HG03354 (cell line): Measurements from ENCODE around the gene IRF8.

ENCODE experiments used
- ATAC-seq: cut with Tn5 transposase; IDR thresholded peaks from one replicate; pipeline ENCODE4 v1.9.1; 2021; ENCODE audit warnings: mild to moderate bottlenecking; ENCODE audit not compliant: unreplicated experiment, poor library complexity, severe bottlenecking

The IRF8 gene

DNA sequence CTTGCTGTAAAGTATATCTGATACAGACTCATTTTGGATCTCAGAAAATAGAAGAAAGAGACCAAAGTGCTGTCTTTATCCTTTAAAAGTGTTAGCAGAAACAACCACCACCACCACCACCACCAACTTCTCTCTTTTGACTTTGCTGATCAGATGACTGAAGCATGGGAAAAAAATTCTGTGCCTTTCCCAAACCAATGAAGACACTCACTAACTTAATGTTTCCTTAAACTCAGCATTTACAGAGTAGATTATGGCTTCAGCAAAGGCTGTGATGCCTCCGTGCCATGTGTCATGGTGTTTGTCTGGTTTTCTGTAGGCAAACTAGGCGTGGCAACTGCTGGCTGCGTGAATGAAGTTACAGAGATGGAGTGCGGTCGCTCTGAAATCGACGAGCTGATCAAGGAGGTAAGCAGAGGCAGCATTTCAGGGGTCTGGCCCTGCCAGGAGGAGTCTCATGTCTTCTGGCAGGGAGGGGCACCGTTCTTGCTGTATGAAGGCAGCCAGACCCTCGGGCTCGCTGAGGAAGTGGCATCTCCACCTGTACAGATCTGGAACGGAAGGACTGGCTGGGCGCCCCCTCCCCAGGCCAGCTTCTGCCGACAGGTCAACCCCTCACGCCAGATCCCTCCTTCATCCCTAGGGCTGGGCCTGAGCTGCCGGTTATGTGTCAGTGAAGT, 12.4 kb downstream of the IRF8 start:
- no peak for ATAC-seq

DNA sequence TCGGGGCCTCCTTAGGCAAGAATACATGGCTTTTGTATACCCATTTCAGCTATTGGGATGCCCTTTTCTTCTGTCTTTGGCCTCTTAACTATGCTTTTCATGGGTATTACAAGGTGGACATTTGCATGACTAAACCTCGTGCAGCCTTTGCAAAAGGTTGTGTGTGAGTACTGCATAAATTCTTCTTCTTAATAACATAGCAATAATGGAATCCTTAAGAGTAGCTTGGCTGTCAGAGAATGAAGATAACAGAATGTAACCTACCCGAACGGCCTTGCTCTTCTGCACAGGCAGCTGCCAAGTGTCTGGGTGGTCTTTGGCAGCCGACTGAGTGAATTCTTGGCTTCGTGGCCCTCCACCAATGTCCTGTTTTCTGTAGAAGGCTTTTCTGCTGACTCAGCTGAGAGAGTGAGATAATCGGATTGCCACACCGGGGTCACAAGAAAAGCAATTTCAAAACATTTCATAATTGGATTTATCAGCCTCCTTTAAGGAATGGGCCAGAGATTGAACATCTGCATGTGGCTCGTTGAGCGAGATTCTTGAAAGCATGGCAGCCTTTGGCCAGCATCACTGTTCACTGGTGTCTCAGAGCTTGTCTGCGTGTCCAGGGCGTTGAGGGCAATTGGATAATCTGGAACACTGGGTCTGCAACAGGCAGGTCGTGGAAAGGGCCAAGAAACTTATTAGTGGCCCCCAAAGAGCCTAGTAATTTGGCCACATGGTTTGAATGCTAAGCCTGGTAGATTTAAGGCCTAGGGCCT, 13.4 kb downstream of the IRF8 start:
- no peak for ATAC-seq

DNA sequence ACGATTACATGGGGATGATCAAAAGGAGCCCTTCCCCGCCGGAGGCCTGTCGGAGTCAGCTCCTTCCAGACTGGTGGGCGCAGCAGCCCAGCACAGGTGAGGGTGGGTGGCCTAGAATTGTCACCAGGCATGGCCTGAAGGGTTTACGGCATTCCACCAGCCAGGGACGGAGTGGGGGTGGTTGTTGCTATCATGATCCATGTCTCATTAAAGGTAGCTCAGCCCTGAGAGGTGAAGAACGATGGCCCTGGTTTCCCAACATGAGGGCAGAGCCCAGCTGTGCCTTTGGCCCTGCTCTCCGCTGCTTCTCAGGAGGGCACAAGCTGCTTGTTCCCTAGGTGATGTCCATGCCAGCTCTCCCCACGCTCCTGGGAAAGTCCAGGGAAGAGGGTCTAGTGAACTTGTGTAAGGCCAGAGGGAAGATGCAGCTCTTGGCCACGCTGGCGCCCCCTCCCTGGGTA, 14.2 kb downstream of the IRF8 start:
- no peak for ATAC-seq

DNA sequence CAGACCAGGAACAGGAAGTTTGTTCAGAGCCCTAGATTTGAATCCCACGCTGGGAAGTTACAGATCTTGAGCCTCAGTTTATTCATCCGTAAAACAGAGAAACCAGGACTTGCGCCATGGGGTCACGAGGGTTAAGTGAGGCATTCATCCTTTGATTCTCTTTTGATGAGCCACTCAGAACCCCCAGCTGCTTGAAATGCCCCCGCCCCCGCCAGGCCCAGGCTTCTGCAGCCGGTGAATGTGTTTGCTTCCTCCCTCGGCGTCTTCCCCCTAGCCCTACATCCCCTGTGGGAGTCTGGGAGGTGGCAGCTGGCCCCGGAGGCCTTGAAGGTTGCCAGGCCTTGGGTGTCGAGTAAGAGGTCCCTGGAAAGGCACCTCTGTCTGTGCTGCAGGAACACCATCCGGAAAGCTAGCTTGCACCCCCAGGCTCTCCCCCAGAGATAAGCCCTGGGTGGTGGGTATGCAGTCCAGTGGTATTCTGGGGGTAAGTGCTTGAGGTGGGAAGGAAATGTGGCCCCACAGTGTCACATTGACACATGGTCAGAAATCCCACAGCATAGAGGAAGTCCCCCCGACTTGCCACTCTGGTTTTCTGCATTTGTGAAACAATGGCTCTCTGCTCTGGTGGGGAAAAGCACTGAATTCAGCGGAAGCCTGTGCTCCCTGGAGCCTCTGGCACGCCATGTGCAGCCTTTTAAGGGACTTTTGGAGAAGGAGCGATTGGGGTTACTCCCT, 14.9 kb downstream of the IRF8 start:
- ATAC-seq: no peak

DNA sequence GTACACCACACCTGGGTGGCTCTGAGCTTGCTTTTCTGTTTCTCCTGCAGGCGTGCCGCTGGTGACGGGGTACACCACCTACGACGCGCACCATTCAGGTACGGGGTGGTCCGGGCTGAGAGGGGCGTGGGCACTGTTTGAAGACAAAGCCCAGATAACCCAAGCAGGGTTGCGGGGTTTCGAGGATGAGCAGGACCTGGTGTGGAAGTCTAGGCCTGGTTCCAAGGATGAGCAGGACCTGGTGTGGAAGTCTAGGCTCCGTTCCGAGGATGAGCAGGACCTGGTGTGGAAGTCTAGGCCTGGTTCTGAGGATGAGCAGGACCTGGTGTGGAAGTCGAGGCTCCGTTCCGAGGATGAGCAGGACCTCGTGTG, 15.4 kb downstream of the IRF8 start:
- ATAC-seq: no peak

DNA sequence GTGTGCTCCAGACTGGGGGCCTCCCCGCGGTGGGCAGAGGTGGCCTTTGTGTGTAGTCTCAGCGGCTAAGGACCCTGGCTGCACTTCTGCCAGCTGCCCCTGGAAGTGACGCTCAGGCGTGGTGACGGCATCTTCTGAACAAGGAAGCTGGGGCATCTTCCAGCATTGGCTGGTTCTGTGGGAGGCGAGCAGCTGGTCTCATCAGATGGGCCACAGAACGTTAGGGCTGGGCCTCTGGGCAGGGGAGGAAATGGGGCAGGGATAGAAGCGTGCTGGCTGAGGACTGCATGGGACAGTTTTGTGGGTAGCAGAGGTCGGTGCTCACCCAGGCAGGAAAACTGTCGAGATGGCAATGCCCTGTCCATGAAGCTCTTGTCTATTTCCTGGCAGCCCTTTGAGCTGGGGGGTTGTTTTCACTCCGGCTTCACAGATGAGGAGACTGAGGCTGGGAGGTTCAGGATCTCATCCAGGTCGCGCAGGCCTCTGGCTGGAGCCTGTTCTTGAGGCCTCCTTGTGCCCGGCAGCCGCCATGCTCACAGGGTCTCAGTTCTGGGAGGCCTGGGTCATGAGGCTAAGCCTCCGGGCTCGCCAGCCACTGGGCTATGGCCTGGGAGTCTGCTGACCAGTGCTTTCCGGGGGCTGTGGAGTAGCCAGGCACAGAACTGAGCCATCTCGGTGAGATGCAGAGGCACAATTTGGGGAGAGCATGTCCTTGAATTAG, 16.3 kb downstream of the IRF8 start:
- no peak for ATAC-seq

DNA sequence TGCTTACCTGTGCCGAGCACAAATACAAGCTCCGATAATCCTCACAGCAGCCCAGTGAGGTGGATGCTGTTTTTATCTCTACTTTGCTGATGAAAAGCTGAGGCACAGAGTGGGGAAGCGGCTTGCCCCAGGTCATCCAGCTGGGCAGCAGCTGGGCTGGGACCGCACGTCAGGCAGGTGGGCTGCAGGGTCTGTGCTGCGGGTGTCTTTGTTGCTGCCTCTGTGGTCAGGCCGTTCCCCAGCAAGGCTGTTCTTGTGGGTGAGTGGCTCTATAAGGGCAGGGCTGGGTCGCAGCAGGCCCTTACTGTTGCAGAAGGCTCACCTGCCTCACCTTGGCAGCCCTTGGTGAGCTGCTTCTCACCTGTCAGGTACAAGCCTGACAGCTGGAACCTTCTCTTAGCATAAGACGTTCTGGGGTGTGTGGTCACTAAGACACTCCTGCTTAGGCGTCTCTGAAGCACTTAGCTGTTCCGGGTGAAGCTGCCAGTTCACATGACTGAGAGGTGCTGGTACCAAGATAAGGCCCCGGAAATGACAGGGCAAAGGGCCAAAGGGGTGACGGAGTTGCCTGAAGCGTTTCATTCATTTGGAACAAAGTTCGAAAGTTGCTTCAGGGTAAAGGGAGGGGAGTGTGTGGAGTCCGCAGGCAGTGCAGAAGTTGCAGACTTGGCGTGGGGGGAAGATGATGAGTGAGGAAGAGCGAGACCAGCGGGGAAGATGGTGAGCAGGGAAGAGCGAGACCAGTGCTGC, 17.4 kb downstream of the IRF8 start:
- no peak for ATAC-seq

DNA sequence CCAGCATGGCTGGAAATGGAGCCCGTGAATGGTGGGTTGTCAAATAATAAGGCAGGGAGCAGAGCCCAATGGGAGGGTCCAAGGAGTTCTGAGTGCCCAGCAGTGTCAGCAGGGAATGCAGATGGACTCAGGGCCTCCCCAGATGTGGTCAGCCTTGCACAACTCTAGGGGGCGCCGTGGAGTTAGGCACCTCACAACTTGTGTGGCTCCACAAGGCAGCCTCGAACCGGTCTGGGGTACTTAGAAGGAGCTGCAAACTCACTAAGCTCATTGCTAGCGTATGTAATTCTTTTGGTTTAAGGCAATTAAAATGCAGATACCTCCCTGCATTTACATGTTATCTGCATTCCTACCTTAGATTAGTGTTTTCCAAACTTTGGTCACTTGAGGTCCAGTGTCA, 18.1 kb downstream of the IRF8 start:
- ATAC-seq: no peak

DNA sequence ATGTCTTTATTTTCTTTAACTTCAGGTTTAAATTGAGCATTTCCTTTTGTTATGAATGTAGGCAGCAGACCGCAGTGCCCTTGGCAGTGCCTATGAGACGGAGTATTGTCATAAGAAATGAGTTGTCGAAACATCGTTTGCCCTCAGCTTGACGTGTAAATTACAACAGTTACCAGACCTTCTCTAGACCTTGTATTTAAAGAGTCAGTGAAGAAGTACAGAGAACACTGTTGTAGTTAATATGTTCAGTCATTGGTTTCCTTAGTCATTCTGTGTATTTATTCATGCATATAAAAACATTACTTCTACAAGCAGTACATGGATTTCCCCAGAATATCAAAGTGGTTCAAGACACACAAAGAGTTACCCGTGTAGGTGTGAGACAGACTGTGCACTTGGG, 19.0 kb downstream of the IRF8 start:
- peak; percentile 54 for ATAC-seq

DNA sequence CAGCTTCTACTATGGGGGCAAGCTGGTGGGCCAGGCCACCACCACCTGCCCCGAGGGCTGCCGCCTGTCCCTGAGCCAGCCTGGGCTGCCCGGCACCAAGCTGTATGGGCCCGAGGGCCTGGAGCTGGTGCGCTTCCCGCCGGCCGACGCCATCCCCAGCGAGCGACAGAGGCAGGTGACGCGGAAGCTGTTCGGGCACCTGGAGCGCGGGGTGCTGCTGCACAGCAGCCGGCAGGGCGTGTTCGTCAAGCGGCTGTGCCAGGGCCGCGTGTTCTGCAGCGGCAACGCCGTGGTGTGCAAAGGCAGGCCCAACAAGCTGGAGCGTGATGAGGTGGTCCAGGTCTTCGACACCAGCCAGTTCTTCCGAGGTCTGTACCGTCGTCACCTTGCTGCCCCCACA, 19.5 kb downstream of the IRF8 start:
- ATAC-seq: no peak

DNA sequence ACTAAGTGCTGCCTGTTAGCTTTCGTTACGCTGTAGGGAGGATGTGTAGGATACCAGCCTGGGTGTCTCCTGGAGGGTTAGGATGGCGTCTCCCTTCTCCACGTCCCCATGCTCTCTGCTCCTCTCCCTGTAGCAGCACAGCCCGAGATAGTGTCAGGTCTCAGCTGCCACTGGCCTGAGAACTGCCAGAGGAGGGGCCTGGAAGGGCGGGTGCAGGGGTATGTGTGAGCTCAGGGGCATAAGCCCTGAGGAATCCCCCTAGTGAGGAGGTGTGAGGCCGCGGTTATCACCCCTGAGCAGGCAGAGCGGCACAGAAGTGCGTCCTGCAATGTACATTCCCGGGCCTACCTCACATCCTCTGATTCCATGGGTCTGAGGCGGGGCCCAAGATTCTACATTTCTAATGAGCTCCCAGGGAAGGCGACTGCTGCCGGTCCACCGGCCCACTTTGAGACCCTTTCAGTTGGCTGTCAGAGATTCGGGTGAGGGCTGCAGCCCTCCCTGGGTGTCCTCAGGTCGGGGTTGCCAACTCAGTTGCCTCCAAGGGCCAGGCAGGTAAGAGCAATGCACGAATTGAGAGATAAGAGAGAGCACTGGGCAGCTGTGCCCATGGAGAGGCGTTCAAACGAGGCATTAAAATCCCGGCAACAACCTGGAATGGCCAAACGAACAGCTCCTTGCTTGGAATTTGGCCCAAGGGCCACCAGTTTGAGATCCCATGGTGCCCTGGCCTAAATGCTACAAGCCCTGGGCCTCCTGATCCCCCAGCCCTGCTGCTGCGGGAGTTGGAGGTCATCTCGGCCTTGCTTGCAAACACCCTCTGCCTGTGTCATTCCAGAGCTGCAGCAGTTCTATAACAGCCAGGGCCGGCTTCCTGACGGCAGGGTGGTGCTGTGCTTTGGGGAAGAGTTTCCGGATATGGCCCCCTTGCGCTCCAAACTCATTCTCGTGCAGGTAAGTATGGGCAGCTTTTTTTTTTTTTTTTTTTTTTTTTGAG, 20.6 kb downstream of the IRF8 start:
- no peak for ATAC-seq

DNA sequence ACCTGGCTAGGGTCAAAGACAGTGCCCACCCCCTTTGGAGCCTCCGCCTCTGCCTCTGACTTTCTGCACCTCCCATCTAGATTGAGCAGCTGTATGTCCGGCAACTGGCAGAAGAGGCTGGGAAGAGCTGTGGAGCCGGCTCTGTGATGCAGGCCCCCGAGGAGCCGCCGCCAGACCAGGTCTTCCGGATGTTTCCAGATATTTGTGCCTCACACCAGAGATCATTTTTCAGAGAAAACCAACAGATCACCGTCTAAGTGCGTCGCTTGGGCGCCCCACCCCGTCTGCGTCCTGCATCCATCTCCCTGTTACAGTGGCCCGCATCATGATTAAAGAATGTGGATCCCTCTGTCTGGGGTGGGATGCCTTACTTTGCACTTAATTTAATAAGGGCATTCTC, 22.1 kb downstream of the IRF8 start:
- no peak for ATAC-seq

DNA sequence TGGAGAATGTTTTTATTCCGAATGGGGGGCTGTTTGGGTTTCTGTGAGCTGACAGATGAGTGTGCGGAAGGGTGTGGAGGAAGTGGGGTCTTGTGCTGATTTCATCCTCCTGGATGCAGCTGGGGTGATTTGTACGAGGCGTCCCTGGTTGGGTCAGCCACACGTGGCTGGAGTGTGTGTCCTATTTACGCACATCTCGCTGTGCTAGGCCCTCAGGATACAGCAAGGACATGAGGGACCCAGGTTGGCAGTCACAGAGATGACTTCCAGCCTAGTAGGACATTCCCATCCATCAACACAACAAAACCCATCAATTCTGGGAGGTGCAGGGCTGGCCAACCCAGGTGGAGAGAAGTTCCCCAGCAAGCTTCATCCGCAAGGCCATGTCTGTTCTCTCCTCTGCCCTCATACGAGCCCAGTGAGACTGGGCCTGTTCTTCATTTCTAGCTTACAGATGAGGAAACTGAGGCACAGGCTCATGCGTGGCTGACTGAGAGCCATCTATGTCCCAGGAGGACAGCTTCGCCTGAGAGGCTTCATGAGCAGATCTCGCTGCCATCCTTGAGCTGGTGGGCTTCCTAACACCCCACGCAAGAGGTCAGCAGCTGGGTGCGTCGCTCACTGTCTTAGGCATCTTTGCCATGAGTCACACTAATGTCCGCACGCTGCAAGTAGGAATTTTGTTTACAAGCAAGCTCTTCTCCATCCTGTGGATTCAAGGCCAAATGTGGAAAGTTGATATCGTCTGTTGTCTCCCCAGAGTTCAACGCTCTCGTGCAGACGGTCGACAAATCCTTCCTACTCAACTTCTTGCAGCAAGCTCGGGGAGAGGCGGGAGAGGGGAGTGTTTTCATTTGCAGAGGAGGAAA, 24.4 kb downstream of the IRF8 start:
- no peak for ATAC-seq

DNA sequence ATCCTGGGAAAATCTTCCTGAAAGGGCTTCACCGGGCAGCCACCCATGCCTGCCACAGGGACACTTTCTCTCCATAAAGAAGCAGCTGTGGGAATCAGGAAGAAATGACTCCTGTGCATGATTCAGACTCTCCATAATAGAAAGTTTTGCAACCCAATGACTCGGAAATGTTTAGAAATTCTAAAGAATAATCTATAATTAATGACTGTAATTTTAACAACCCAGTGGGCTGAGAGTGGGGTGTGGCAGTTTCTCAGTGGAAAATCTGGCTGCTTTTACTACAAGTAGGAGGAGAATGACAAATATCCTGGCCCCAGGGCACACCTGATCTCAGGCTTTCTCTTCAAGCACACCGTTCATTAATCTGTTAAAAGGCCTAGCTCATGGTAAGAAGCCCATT, 25.7 kb downstream of the IRF8 start:
- ATAC-seq: no peak

DNA sequence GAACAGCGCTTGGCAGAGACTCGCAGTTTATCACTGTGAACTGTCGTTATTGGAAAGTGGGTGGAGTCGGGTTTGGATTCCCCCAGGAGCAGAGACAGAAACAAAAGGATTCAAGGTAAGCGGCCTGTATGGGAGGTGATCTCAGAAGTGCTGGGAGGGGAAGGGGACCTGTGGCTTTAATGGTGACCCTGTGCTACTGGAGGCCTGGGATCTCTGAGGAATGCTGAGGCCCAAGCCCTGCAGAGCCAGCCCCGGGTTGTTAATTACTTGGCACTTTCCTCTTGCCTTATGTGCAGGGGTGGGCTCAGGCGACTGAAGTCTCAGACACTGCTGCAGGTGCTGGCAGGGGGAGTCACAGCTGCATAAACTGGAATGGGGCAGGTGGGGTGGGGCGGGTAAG, 27.4 kb downstream of the IRF8 start:
- no peak for ATAC-seq

DNA sequence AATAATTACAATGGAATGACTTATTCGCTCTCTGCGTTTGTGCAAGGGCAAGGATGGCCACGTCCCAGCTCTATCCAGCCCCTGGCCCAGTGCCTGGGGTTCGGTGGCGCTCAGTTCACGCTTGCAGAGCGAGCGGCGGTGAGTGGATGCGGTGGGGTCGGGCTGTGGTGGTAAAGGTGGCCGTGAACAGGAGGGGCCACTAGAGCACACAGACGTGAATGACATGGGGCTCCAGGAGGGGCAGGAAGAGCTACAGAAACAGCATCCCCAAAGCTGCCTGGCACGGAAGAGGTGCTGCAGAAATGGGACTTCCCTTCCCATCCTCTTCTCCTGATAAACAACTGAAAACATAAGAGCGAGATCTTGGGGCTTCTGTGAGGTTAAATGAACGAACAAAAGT, 28.4 kb downstream of the IRF8 start:
- ATAC-seq: no peak

DNA sequence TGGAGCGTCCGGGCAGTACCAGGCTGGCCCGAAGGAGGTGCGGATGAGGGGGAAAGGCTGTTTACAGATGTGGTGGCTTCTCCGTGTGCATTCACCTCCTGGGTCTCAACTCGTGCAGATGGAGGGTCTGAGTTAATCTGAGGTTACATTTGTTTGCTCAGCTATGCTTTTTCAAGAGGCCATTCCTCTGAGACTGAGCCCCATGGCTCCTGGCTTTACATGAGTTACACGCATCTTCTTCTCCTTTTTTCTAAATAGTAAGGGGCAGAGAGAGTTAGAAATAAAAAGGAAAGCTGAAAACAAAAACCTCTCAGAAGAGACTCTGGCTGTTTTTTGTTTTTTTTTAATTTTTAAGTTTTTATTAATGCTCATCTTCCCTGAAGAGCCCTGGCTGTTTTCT, 29.0 kb downstream of the IRF8 start:
- ATAC-seq: no peak

DNA sequence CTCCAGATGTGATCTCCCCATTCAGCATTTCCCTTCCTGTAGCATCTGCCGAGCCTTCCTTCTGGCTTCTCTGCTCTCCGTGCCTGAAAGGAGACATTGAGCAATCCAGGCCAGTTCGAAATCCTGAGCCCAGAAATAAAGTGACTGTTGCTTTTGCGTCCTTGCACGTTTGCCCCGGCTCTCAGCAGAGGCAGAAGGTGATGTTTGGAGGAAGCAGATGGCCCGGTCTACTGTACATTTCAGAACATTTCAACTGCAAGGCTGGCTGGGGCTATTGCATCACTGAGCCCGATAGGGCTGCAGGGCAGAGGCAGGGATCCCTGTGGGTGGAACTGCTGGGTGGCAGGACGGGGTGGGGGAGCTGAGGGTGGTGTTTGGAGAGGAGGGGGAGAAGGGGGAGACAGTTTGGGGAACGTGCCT, 29.4 kb downstream of the IRF8 start:
- ATAC-seq: no peak
